IPS-18a (cell line): ENCODE results near the gene TSPAN7.

ENCODE experiments used
- H3K27ac ChIP-seq: one replicate; pipeline ENCODE4 v1.5.1; 2013; ENCODE audit warnings: low read length
- H3K27me3 ChIP-seq: one replicate; pipeline ENCODE4 v1.6.1; 2013; ENCODE audit warnings: mild to moderate bottlenecking, low read length; ENCODE audit not compliant: control insufficient read depth, insufficient read depth
- H3K36me3 ChIP-seq: one replicate; pipeline ENCODE4 v1.6.1; 2013; ENCODE audit warnings: low read depth, low read length; ENCODE audit not compliant: control insufficient read depth
- H3K4me1 ChIP-seq: one replicate; pipeline ENCODE4 v1.6.1; 2013; ENCODE audit warnings: low read depth, low read length; ENCODE audit not compliant: control insufficient read depth
- H3K4me3 ChIP-seq: one replicate; pipeline ENCODE4 v1.5.1; 2013; ENCODE audit warnings: low read length
- H3K9ac ChIP-seq: one replicate; pipeline ENCODE4 v1.6.1; 2013; ENCODE audit warnings: mild to moderate bottlenecking, low read length, moderate library complexity
- H3K9me3 ChIP-seq: one replicate; pipeline ENCODE4 v1.6.1; 2013; ENCODE audit warnings: low read depth, low read length; ENCODE audit not compliant: control insufficient read depth

The TSPAN7 gene

GRCh38 chrX:38596939-38597338, 35.6 kb downstream of the TSPAN7 start:
- Histone ChIP-seq H3K36me3 (no peaks in the 10 kb centered on the region), H3K9ac (no peak overlapping the region), H3K27me3 (no peaks in the 10 kb centered on the region), H3K4me3 (no peak overlapping the region), H3K27ac (no peak overlapping the region), H3K4me1 (no peaks in the 10 kb centered on the region), H3K9me3 (peaks cover 40% of the 10 kb centered on the region)

DNA sequence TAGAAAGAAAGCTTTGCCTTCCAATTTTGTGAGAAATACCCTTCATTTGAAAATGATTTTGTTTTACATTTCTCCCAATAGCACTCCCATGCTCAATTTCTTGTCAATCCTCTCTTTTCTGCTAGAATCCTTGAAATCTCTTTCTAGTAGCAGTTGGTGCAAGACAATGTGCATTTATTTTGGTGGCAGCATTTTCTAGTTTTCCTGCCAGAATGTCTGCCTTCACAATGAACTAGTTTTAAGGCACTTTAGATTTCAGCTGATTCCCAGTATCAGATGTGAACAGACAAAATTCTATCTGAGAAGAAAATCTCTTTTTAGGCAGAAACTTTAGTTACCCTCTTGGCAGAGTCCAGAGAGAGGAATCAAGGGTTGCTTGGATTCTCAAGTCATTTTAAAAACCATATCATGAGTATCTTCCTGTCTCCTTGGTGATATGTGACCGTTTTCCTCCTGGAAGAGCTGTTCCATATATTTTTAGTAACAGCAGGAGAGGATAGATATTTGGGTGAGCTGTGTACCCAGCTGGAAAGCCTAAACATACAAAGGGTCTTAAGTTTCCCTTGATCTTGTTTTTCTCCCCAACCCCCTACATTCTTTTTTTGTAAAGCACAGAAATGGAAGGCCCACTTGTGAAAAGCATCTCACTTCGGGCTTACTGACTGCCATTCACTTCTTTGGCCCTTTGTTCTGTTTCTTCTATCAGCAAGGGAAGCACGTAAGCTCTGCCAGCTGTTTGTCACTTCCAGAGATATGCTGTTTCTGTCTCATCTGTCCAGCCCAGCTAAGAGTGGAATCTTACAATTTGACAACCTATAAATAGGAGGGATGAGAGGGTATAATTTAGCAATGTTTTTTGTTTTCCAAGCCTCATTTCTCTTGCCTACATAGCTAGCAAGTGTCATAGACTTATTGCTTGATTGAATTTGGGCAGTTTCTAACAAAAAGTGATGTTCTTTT, 38.7 kb downstream of the TSPAN7 start:
- H3K9me3 ChIP-seq, result peaks cover 39% of the 10 kb centered on the region
- H3K36me3 ChIP-seq, result no peaks in the 10 kb centered on the region
- H3K27me3 ChIP-seq, result no peaks in the 10 kb centered on the region
- H3K9ac ChIP-seq, result no peak overlapping the region
- H3K4me3 ChIP-seq, result no peak overlapping the region
- H3K4me1 ChIP-seq, result no peaks in the 10 kb centered on the region
- H3K27ac ChIP-seq, result no peak overlapping the region

GRCh38 chrX:38601866-38602265, 40.5 kb downstream of the TSPAN7 start:
- H3K27me3 ChIP-seq, result no peaks in the 10 kb centered on the region
- no peaks in the 10 kb centered on the region for H3K4me1 ChIP-seq
- H3K9ac ChIP-seq, result no peak overlapping the region
- H3K4me3 ChIP-seq, result no peak overlapping the region
- peaks cover 34% of the 10 kb centered on the region for H3K9me3 ChIP-seq
- no peak overlapping the region for H3K27ac ChIP-seq
- no peaks in the 10 kb centered on the region for H3K36me3 ChIP-seq

- Histone ChIP-seq H3K4me1 (no peaks in the 10 kb centered on the region), H3K27me3 (no peaks in the 10 kb centered on the region), H3K9ac (no peak overlapping the region), H3K27ac (no peak overlapping the region), H3K9me3 (peaks cover 12% of the 10 kb centered on the region), H3K4me3 (no peak overlapping the region), H3K36me3 (no peaks in the 10 kb centered on the region)
These were observed 45.5 kb downstream of the TSPAN7 start for GRCh38 chrX:38606821-38607220.

DNA sequence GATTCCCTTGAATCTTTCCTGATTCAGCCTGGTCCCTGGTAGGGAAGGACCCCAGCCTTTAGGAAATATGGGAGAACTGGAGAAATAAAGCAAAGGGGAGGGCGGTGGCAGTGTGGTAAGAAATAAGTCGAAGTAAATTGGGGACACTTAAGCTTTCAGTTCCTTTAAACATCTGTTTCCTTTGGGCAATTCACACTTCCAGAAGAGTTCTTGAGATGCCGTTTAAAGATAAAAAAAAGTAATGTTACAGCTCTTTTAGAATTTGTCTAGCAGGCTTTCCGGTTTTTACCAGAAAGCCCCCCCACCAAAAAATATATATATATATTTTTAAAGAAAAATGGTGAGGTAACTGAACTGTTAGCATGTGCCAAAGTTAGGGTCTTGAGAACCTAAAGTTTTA, 46.6 kb downstream of the TSPAN7 start:
- Histone ChIP-seq H3K9ac (no peak overlapping the region), H3K27me3 (no peaks in the 10 kb centered on the region), H3K9me3 (peaks cover 16% of the 10 kb centered on the region), H3K4me3 (no peak overlapping the region), H3K27ac (no peak overlapping the region), H3K4me1 (no peaks in the 10 kb centered on the region), H3K36me3 (no peaks in the 10 kb centered on the region)

DNA sequence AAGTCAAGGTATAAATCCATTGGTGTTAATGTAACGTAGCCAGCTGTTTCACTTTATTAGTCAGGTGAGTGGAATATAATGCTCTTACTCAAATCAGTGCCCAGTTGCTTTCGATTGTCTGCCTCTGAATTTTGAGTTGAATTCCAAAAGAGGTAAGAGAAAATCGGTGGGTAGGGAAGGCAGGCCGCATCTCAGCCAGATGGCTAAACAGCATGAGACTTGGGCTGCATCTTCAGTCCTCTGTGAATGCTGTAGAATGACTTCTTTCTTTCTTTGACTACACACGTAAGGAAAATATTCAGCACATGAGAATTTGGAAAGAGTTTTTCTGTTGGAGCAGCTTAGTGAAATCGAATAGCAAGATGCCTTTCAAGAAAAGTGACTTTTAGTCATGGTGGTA, 49.5 kb downstream of the TSPAN7 start:
- H3K27me3 ChIP-seq, result no peaks in the 10 kb centered on the region
- H3K27ac ChIP-seq, result no peak overlapping the region
- H3K4me3 ChIP-seq, result no peak overlapping the region
- H3K36me3 ChIP-seq, result no peaks in the 10 kb centered on the region
- no peak overlapping the region for H3K9ac ChIP-seq
- peaks cover 23% of the 10 kb centered on the region for H3K9me3 ChIP-seq
- H3K4me1 ChIP-seq, result no peaks in the 10 kb centered on the region

- H3K4me3 ChIP-seq, result no peak overlapping the region
- peaks cover 23% of the 10 kb centered on the region for H3K9me3 ChIP-seq
- H3K27ac ChIP-seq, result no peak overlapping the region
- H3K27me3 ChIP-seq, result no peaks in the 10 kb centered on the region
- H3K9ac ChIP-seq, result no peak overlapping the region
- H3K36me3 ChIP-seq, result no peaks in the 10 kb centered on the region
- H3K4me1 ChIP-seq, result no peaks in the 10 kb centered on the region
These were observed 50.9 kb downstream of the TSPAN7 start for GRCh38 chrX:38612281-38612680.

DNA sequence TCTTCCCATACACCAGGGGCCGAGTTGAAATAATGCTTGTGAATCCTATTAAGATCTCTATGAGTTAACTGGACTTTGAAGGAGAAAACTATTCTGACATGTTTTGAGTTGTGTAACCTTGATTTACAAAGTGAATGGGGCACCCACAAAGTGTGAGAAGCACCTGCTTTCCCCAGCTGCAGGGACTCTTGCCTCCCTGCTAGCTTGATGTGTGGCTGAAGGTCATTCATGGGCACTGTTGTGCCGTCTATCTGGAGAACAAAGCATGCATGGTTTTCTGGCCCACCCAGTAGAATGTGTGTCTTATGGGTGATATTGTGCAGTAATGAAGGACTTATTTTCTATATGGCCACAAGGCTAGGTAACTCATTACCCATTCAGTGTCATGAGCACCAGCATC, 53.1 kb downstream of the TSPAN7 start:
- no peaks in the 10 kb centered on the region for H3K27me3 ChIP-seq
- no peaks in the 10 kb centered on the region for H3K36me3 ChIP-seq
- H3K4me1 ChIP-seq, result no peaks in the 10 kb centered on the region
- H3K27ac ChIP-seq, result no peak overlapping the region
- no peak overlapping the region for H3K4me3 ChIP-seq
- no peak overlapping the region for H3K9ac ChIP-seq
- H3K9me3 ChIP-seq, result peaks cover 33% of the 10 kb centered on the region

DNA sequence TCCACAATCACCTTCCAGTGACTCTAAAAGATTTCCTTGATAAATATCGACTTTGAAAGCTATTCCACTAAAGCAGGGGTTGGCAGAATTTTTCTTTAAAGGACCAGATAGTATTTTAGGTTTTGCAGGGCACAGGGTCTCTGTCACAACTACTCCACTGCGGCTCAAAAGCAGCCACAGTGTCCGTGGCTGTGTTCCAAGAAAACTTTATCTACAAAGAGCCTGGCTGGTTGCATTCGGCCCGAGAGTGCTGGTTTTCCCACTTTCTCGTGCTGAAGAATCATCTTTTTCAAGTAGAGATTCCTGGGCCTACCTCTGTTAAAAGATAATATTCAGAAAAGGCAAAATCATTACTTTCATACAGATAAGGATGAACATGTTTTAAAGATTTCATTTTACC, 55.6 kb downstream of the TSPAN7 start:
- no peaks in the 10 kb centered on the region for H3K27me3 ChIP-seq
- H3K9me3 ChIP-seq, result peaks cover 38% of the 10 kb centered on the region
- H3K36me3 ChIP-seq, result no peaks in the 10 kb centered on the region
- H3K4me1 ChIP-seq, result no peaks in the 10 kb centered on the region
- H3K27ac ChIP-seq, result no peak overlapping the region
- no peak overlapping the region for H3K4me3 ChIP-seq
- H3K9ac ChIP-seq, result no peak overlapping the region

- Histone ChIP-seq H3K9me3 (peaks cover 34% of the 10 kb centered on the region), H3K36me3 (no peaks in the 10 kb centered on the region), H3K27me3 (no peaks in the 10 kb centered on the region), H3K27ac (no peak overlapping the region), H3K4me1 (no peaks in the 10 kb centered on the region), H3K9ac (no peak overlapping the region), H3K4me3 (no peak overlapping the region)
These were observed 56.8 kb downstream of the TSPAN7 start for GRCh38 chrX:38618180-38618579.

- Histone ChIP-seq H3K9me3 (peaks cover 25% of the 10 kb centered on the region), H3K9ac (no peak overlapping the region), H3K36me3 (no peaks in the 10 kb centered on the region)
These were observed 59.3 kb downstream of the TSPAN7 start for GRCh38 chrX:38620623-38621022.

DNA sequence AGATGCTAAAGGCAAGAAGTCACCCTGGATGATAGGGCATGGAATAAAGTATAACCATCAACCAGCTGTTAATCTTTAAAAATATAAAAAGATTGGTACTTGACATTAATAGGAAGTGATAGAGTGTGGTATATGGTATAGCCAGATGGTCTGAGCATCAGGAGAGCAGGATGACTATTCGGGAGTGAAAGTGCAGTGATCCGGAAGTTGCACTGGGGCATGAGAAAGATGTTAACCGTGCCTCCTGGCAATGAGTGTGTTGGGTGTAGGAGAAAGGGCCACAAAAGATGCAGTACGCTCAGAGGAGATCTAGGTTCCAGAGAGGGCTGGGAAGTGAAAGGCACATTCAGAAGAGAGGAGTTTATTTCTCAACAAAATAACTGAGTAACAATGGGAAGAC, 65.0 kb downstream of the TSPAN7 start:
- H3K9ac ChIP-seq, result no peak overlapping the region
- H3K36me3 ChIP-seq, result no peaks in the 10 kb centered on the region
- H3K9me3 ChIP-seq, result peaks cover 6% of the 10 kb centered on the region
- H3K27me3 ChIP-seq, result no peaks in the 10 kb centered on the region
- H3K27ac ChIP-seq, result no peak overlapping the region
- H3K4me1 ChIP-seq, result no peaks in the 10 kb centered on the region
- H3K4me3 ChIP-seq, result no peak overlapping the region

More at GRCh38 chrX:38620623-38621022, 59.3 kb downstream of the TSPAN7 start:
- Histone ChIP-seq H3K4me1 (no peaks in the 10 kb centered on the region), H3K27me3 (no peaks in the 10 kb centered on the region), H3K4me3 (no peak overlapping the region), H3K27ac (no peak overlapping the region)
